Effector CD4-positive, alpha-beta T cell (primary cell): ENCODE results near the gene EMILIN1.
"Not testable (repeated sequence)": the region's sequence is repeated elsewhere in the genome, so short reads cannot be mapped to it uniquely, and the experiment has no call there.

ENCODE experiments used
- DNase-seq: peaks from one replicate; pipeline ENCODE4 v3.0.0-alpha.2; 2020

Gene EMILIN1

GRCh38 chr2:27095745-27096651, 17.6 kb downstream of the EMILIN1 start:
- no peak for DNase-seq

GRCh38 chr2:27096748-27097297, 18.4 kb downstream of the EMILIN1 start:
- DNase-seq: no peak

- no peak for DNase-seq
Observed at GRCh38 chr2:27097341-27097740, 18.9 kb downstream of the EMILIN1 start.

GRCh38 chr2:27099334-27099955, 21.0 kb downstream of the EMILIN1 start:
- DNase-seq: no peak

- DNase-seq: no peak
Observed at GRCh38 chr2:27100036-27100435, 21.6 kb downstream of the EMILIN1 start.

GRCh38 chr2:27102329-27102728, 23.9 kb downstream of the EMILIN1 start:
- DNase-seq: no peak

GRCh38 chr2:27105981-27106380, 27.6 kb downstream of the EMILIN1 start:
- no peak for DNase-seq

- DNase-seq: no peak
Observed at GRCh38 chr2:27108221-27108620, 29.8 kb downstream of the EMILIN1 start.

GRCh38 chr2:27109083-27109482, 30.7 kb downstream of the EMILIN1 start:
- DNase-seq: no peak

- DNase-seq: not testable (repeated sequence)
Observed at GRCh38 chr2:27110603-27111352, 32.4 kb downstream of the EMILIN1 start.

- DNase-seq: not testable (repeated sequence)
Observed at GRCh38 chr2:27111392-27112078, 33.1 kb downstream of the EMILIN1 start.

GRCh38 chr2:27115519-27115918, 37.1 kb downstream of the EMILIN1 start:
- no peak for DNase-seq

- no peak for DNase-seq
Observed at GRCh38 chr2:27117995-27118524, 39.6 kb downstream of the EMILIN1 start.

- no peak for DNase-seq
Observed at GRCh38 chr2:27118525-27119329, 40.3 kb downstream of the EMILIN1 start, which contains the start of gene CGREF1. TSS of gene CGREF1 (minus strand) at chr2:27119128. CDS start at chr2:27104366, 14,762 bp downstream.

- not testable (repeated sequence) for DNase-seq
Observed at GRCh38 chr2:27119330-27119670, 40.9 kb downstream of the EMILIN1 start.

GRCh38 chr2:27121906-27122305, 43.5 kb downstream of the EMILIN1 start:
- no peak for DNase-seq

GRCh38 chr2:27122791-27123190, 44.4 kb downstream of the EMILIN1 start:
- no peak for DNase-seq

- DNase-seq: peak; percentile 58
Observed at GRCh38 chr2:27123302-27124150, 45.1 kb downstream of the EMILIN1 start, which contains the start of gene ABHD1. TSS of gene ABHD1 (plus strand) at chr2:27123815. CDS start at chr2:27123949, 134 bp downstream.

- no peak for DNase-seq
Observed at GRCh38 chr2:27125104-27125503, 46.7 kb downstream of the EMILIN1 start.

GRCh38 chr2:27126252-27126710, 47.9 kb downstream of the EMILIN1 start:
- DNase-seq: no peak
